GM13977 (cell line): ENCODE measurements around the gene ST14.

ENCODE experiments used
- DNase-seq: peaks from one replicate; pipeline ENCODE4 v3.0.0; 2012; ENCODE audit warnings: low spot score
- CTCF ChIP-seq: IDR thresholded peaks from 2 replicates; pipeline ENCODE4 v1.5.1; 2012; ENCODE audit warnings: mild to moderate bottlenecking, control low read depth; ENCODE audit not compliant: insufficient read depth; ENCODE audit errors: extremely low read depth, missing control alignments
- in situ Hi-C: fragments of 300-500 bp; cut with MboI; formaldehyde crosslinking; loops from one replicate; pipeline ENCODE4 v1.12.0; 2022; ENCODE audit warnings: low sequenced_read_pairs, low pct_unique_long_range_greater_than_20kb, mixed read lengths, inconsistent platforms; ENCODE audit not compliant: unreplicated experiment

The ST14 gene

GRCh38 chr11:130124096-130124495 lies 35.5 kb upstream of the ST14 start:
- TF ChIP-seq CTCF: no peak
- DNase-seq: no peak
- in situ Hi-C loops: no loop called here

- no peak for DNase-seq
- in situ Hi-C loops: no loop called here
- TF ChIP-seq CTCF: no peak
Measured at GRCh38 chr11:130125638-130126037, 33.9 kb upstream of the ST14 start.

- in situ Hi-C loops: no loop called here
- no peak for DNase-seq
- TF ChIP-seq CTCF: no peak
Measured at GRCh38 chr11:130126516-130126915, 33.1 kb upstream of the ST14 start.

- no peak for TF ChIP-seq CTCF
- in situ Hi-C loops: no loop called here
- DNase-seq: no peak
Measured at GRCh38 chr11:130127509-130127908, 32.1 kb upstream of the ST14 start.

- no peak for DNase-seq
- no peak for TF ChIP-seq CTCF
- in situ Hi-C loops: no loop called here
Measured at GRCh38 chr11:130128626-130129025, 31.0 kb upstream of the ST14 start.

GRCh38 chr11:130129922-130130321 lies 29.7 kb upstream of the ST14 start:
- no peak for TF ChIP-seq CTCF
- no peak for DNase-seq
- in situ Hi-C loops: loop anchor here (5.0 kb wide), 1 partner anchor 208 kb away; no protein-coding TSS in a partner anchor

- DNase-seq: peak; percentile 81
- TF ChIP-seq CTCF: peak; percentile 86
- in situ Hi-C loops: loop anchor here (5.0 kb wide), 1 partner anchor 210 kb away; no protein-coding TSS in a partner anchor
Measured at GRCh38 chr11:130131961-130132850, 27.4 kb upstream of the ST14 start.
